Esophagus mucosa (tissue), 1 donor: ENCODE results near the gene TTC34. TPM values are rescaled to one million over a fixed set of nuclear protein-coding genes. Genes with fewer than 3 reads are reported as not detected.
"Not testable (repeated sequence)": the region's sequence is repeated elsewhere in the genome, so short reads cannot be mapped to it uniquely, and the experiment has no call there.

Experiments used
- ATAC-seq: fragments of 200-7000 bp; cut with Tn5 transposase; one replicate; pipeline ENCODE4 v1.9.1; 2020
- total RNA-seq: library from RNA; stranded (reverse); gene quantifications from one replicate; pipeline ENCODE4 v1.2.4, GENCODE V29; 2023
- donor health status: DM: yes; HTN: yes; CAD: no.

TTC34 gene
- total RNA-seq, 1 donor from 2014 or later: 0.08 TPM

DNA sequence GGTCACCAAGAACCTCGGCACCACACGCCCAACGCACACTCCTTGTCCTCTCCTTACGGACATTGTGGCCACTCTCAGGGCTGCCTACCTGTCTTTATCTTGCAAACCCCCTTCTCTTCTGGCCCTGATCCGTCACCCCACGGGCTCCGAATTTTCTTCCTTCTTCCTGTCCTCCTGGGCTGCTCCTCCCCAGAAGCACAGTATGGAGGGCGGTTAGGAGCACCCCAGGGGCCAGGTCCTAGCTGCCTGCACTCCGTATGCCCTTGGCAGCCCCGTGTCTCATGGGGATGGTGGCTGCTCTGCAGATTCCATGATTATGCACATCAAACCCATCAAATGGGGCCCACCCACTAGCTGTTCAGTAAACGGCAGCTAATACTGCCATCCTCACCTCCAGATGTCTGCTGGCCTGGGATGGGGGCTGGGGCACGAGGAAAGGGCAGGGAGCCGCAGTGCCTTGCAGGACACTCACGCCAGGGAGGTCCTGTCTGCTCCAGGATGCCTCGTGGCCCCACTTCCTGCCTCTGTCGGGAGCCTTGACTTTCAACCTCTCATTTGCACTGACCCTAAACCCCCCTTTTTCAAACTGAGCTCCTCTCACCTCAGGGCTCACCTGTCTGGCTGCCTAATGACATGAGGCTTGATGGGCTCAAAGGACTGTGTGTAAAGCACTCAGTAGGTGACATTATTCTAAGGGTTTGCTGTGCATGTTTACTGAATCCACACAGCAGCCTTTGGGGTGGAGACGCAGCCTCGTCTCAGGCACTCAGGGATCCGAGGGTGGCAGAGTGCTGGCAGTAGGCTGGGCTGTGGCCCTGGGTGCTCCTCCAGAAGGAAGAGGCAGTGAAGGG is 4.4 kb downstream of the TTC34 start:
- no peak for ATAC-seq

DNA sequence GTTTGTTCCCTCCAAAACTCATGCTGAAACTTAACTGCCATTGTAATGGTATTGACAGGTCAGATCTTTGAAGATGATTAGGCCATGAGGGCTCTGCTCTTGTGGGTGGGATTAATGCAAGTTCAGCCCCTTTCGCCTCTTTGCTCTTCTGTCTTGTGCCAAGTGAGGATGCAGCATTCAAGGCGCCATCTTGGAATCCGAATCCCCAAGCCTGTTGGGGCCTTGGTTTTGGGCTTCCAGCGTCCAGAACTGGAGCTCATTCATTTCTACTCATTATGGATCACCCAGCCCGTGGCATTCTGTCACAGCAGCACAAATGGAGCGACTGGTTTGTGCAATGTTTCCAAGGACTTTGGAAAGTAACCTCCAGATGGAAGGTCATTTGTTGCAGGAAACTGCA is 5.6 kb downstream of the TTC34 start:
- no peak for ATAC-seq

DNA sequence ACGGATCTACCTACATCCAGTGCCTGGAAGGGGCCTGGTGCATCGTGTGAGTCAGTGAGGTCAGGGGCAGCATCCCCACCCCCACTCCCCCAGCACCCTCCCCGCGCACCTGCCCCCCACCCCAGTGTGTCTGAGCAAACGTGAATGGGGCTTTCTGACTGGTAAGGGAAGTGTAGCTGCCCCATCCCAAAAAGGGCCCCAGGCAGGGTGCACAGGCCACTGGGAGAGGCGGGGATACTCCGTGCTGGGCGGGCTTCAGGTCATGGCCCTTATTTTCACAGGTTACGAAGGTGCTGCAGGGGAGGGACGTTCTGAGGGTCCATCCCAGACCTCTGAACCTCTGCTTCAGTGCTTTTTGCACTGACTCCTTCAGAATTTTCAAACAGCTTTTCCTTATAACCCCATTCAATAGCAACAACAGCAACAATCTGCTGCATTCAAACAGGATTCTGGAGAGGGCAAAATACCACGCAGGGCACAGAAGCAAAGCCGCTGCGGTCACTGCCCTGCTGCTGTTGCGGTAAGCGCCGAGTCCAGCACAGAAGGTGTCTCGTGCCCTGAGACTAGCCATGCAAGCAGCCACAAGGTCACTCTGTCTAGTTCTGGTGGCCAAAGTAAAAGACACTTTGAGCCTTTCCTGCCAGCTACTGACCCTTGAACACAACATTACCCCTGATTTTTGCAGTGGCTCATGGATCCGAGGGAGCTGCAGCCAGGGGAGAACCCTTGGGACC is 10.3 kb downstream of the TTC34 start:
- ATAC-seq: no peak

DNA sequence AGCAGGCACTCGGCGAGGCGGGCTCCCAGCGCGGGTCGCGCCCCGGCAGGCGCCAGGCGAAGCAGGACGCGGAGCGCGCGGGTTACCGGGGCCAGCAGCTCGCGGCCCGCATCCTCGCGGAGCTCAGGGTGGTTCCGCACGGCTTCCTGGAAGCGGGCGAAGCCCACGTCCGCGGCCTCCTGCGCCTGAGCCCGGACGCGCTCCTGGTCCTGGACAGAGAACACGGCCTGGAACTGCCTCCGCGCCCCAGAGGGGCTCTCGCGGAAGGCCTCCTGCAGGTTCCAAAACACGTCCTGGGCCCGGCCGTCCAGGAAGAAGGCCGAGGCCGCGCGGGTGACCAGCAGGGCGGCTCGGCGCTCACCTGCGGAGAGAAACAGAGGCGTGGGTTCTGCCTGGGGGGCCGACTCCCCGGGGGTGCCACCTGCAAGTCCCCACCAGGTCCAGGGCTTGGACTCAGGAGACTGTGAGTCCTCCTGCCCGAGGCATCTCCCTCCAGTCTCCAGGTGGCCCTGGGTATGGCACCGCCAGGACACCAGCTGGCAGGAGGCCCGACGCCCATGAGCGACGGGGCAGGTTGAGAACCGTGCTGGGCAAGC is 11.4 kb downstream of the TTC34 start:
- ATAC-seq: no peak

DNA sequence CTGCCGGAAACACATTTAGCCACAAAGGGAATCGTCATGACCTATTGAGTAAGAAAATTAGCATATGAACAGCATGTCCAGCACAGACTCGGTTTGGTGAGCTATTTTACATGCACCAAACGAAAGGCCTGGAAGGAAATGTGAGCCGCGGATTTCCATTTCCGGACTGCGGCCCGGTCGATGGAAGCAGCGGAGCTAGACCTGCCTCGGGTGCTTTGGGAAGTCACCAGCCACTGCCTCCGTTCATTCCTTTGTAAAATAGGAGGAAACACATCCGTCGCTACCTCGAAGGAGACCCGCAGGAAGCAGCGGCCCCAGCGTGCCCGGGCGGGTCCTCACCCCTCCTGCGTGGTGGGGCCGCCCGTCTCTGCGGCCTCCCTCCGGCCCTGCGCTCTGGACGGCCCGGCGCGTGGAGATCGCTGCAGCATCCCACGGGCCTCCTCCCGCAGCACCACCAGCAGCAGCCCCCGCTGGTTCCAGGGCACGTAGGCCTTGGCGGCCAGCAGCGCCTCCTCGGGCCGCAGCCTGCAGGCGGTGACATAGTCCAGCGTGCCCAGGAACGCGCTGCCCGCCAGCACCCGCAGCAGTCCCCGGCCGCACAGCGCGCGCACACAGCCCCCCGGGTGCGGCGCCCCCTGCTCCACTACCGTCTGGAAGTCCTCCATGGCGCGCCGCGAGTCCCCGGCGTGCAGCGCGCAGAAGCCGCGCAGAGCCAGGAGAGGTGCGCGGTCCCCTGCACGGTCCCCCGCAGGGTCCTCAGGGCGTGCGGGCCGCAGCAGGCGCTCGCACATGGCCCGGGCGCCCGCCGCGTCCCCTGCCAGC is 12.1 kb downstream of the TTC34 start:
- ATAC-seq: no peak

DNA sequence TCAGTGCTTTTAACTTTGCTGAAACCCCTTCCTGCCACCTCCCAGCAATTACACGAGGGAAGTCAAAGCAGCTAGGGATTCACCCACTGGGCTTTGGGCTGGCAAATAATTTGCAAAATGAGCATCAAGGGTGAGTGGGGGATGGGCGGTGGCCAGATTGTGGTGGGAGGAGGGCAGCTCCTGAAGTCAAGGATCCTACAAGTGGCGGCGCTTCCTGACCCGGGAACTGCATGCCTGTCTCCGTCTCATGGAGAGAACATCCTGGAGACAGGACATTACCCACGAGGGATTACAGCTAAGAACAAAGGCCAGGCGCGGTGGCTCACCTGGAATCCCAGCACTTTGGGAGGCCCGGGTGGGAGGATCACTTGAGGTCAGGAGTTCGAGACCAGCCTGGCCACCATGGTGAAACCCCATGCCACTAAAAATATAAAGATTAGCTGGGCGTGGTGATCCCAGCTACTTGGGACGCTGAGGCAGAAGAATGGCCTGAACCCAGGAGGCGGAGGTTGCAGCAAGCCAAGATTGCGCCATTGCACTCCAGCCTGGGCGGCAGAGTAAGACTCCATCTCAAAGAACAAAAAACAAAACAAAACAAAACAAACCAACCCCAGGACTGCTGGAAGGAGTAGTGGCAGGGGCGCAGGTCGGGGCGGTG is 12.9 kb downstream of the TTC34 start:
- no peak for ATAC-seq

DNA sequence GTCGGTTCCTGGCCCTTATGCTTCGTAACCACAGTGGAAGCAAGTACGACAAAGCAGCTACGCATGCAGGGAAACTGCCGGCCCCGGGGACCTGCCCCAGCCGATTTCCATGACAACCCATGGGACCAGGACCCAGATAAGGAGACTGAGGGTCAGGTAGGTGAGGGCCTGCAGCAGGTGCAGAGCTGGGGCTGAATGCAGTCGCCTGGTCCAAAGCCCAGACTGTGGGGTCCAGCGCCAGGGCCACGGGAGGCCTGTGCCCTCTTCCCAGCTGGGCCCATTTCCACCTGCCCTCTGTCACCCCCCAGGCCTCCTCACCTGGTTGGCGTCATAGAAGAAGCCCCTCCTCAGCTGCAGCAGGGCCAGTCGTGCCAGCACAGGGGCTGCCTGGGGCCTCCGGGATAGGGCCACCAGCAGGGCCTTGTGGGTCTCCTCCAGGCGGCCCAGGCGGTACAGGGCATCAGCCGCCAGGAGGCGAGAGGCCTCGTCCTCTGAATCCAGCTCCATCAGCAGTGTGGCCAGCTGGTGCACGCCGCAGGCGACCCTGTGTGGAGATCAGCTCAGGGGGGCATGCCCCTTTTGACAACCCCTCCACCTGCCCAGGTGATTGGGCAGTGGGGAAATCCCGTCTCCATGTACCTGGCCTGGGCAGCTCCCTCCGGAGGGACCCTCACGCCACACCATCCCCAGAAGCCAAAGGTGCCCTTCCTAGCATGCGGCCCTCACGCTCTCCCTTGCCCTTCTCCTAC is 14.2 kb downstream of the TTC34 start:
- no peak for ATAC-seq

DNA sequence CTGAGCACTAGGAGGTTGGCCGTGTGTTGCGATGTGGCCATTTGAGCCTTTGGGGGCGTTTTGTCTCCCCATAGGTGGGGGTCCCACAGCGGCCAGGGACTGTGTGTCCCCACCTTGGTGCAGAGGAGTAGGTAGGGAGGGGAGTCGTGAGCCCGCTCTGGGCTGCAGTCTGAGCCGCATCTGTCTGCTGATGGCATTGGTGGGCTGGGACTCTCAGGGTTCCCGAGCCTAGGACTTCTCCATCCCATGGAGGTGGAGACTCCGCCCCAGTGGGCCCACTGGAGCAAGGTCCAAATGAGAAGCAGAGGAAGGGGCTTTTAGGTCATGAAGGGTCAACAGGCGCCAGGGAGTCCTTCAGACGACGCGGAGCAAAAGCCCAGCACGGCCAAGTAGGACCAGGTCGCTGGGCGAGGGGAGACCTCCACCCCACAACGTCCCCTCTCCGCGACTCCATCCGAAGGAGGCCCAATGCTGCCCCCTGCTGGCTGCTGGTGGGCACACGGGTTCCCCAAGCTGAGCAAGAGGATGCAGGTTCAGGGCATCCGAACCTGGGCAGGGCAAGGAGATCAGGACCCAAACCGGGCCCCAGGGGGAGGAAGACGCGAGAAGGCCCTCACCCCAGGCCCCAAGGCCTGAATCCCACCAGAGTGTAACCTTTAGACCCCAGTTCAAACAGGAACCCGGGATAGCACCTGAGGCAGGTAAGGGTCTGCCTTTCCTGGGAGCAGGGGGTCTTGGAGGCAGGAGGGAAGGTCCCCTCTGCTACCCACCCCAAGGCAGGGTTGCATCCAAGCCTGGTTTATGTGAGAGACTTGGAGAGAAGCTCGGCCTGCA is 14.9 kb downstream of the TTC34 start:
- ATAC-seq: peak; percentile 22

DNA sequence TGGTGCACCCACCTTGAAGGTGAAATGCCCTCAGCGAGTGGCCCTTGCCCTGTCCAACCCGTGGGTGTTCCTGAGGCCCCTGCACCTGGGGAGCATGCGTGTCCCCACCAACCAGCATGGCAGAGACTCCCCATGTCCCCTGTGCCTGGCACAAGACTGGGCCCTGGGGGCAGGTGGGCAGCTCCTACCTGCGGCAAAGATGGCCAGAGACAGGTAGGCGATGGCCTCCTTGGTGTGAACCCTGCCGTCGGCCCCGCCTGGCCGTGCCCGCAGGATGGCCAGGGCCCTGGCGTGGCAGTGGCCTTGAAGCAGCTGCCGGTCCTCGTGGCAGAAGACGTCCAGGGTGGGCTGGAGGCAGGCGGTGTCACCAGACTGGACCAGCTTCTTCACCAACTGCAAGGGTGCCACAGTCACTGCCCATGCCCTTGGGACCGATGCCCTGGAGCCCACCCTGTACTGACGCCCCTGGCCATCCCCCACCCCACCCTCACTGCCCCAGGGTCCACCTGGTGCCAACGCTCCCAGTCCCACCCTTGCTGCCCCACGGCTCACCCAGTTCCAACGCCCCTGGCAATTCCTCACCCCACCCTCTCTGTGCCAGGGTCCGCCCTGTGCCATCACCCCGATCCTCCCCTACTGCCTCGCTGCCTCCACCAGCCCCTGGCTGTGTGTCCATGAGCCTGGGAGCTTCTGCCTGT is 15.7 kb downstream of the TTC34 start:
- no peak for ATAC-seq

DNA sequence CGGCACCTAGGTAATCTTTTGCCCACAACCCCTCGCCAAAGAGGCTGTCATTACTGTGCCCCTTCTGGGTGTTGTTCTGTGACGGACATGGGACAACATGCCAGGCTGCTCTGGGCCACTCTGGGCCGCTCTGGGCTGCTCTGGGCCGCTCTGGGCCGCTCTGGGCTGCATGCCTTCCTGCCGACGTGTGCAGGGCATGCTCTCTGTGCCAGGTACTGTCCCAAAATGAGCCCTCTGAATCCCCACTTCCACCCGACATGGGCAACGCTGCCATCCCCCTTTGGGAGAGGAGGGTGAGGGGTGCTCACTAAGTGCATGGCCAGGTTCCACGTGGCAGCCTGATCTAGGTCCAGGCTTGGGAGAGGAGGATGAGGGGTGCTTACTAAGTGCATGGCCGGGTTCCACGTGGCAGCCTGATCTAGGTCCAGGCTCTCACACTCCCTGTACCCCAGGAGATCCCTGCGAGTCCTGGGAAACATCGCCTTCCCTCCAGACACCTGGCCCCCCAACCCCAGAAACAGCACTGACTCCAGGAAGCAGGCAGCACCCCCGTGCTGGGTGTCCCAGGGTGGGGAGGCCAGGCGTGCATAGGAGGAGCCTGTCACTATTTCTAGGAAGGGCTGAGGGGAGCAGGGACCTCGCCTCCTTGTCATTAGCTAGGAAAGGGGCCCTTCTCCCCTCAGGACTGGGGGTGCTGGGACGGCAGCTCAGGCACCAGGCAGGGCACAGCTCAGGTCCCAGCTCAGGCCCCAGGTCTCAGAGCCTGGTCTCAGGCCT is 16.5 kb downstream of the TTC34 start:
- peak; percentile 35 for ATAC-seq

DNA sequence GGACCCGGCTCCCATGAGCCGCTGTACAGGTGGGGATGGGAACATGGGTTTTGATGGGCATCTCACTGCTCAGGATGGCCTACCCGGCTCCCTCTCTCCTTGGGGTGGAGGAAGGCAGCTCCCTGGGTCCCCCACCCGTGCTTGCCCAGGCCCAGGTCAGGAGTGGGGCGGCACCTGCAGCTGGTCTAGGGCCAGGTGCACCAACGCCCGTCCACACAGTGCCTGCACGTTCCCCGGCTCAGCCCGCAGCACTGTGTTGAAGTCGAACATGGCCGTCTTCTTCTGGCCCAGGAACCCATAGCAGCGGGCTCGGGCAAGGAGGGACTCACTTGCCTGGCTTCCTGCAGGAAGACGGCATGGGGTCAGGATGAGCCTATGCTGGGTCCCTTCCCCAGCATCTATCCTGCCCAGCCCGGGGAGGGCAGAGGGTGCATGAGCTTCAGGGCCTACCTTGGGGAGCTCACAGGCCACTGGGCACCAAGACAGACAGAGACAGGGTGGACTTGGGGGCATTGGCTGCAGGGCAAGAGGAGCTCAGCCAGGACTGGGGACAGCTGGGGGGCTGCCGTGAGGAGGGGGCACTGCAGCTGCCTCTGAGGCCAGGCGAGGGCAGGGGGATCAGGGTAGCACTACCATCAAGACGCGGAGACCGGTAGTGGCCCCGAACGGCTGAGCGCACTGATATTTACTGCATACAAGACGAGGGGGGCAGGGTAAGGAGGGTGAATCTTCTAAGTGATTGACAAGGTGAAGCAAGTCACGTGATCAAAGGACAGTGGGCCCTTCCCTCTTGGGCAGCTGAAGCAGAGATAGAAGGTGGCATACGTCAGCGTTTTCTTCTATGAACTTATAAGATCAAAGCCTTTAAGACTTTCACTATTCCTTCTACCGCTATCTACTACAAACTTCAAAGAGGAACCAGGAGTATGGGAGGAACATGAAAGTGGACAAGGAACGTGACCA is 17.8 kb downstream of the TTC34 start:
- no peak for ATAC-seq

DNA sequence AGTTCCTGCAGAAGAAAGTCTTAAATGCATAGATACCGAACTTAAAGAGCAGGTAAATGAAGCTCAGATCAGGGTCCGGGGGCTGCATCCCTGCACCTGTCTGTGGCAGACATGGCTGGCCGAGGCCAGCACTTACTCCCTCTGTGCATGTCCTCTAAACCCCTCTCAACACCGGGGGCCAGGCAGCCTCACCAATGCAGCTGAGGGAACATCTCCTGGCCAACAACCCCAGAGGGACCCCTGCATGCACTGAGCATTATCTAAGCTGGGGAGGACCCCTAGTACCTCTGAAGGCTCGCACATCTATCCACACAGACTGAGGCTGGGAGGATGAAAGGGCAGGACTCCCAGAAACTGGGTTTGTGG is 18.4 kb downstream of the TTC34 start:
- no peak for ATAC-seq

DNA sequence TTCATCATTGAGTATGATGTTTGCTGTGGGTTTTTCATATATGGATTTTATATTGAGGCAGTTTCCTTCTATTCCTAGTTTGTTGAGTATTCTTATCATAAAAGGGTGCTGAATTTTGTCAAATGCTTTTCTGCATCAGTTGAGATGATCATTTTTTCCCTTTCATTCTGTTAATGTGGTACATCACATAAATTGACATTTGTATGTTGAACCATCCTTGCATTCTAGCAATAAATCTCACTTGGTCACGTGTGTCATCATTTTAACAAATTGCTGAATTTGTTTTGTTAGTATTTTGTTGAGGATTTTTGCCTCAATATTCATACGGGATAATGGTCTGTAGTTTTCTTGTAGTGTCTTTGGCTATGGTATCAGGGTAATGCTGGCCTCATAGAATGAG is 19.9 kb downstream of the TTC34 start:
- ATAC-seq: no peak

DNA sequence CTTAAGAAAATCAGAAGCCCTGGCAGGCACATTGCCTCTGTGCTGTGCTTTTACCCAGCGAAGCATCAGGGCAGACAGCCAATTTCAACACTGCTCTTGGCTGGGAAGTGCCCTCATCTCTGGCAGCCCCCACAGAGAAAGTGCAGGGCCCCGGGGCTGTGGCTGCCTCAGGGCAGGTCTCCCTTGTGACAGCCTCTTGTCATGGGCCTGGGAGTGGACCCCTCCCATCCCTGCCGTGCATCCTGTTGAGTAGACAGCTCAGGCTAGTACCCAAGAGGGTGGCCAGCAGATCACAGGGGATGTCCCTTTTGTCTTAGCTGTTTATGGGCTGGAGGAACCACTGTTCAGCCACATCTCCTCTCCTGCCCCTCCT is 23.3 kb downstream of the TTC34 start:
- no peak for ATAC-seq

DNA sequence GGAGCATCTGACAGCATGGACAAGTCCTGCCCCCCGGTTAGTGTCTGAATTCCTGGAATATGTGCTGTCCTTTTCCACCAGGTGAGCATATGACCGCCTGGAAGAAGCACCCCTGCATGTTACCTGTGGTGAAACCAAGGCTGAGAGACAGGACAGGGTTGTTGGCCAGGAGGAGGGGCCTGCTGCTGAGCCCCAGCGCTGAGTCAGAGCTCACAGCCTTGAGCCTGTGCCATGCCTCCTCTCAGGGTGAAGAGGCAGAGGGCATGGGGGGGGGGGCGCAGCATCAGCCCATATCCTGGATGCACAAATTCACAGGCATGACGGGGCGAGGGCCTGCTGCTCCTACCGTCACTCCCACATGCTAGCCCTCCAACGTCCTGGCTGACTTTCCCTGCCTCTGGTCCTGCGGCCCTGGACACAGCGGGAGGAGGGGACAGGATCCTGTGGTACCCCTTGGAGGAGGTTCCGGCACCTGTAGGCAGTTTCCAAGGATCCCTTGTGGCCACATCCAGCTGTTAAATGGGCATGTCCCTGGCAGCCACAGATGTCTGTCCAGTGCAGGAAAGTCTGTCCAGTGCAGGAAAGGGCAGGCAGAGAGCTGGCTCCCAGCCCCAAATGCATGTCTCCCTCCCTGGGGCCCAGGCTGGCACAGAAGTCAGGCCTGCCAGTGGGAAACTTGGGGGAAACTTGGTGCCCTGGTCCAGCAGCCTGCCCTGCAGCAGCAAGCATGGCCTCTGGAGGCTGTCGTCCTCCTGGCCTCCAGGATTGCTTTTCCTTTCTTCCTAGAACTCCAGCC is 23.9 kb downstream of the TTC34 start:
- no peak for ATAC-seq

DNA sequence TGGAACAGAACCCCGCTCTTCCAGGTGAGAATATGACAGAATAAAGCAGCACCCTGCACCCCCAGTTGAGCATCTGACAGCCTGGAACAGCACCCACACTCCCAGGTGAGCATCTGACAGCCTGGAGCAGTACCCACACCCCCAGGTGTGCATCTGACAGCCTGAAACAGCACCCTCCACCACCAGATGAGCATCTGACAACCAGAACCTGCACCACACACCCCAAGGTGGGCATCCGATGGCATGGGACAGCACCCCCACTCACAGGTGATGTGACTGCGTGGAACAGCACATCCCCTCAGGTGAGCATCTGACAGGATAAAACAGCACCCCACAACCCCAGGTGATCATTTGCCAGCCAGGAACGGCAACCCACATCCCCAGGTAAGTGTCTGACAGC is 26.2 kb downstream of the TTC34 start:
- ATAC-seq: not testable (repeated sequence)

DNA sequence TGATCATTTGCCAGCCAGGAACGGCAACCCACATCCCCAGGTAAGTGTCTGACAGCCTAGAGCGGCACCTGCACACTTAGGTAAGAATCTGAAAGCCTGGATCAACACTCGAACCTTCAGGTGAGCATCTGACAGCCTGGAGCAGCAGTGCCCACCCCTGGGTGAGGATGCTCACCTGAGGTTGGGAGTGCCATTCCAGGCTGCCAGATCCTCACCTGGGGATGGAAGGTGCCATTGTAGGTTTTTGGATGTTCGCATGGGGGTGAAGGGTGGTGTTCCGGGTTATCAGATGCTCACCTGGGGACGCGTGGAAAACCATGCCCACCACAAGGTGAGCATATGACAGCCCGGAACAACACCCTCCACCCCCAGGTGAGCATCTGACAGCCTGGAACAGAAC is 33.4 kb downstream of the TTC34 start:
- not testable (repeated sequence) for ATAC-seq
